Coronary artery (tissue), 2 donors: ENCODE measurements around the gene PHETA2.
"Not testable (repeated sequence)": the region's sequence is repeated elsewhere in the genome, so short reads cannot be mapped to it uniquely, and the experiment has no call there.

ENCODE experiments used
- DNase-seq: peaks from one replicate; pipeline ENCODE4 v3.0.0-alpha.2; 2017; ENCODE audit warnings: low spot score
- H3K27ac ChIP-seq, 2 donors: fragments of 200-600 bp; sonication (generic); one replicate each; pipeline ENCODE4 v1.5.1; 2016 to 2019
- H3K4me3 ChIP-seq: fragments of 200-600 bp; sonication (generic); 2 replicates; pipeline ENCODE4 v1.5.1; 2016; ENCODE audit warnings: mild to moderate bottlenecking, moderate library complexity
- TF ChIP-seq, protein P1 (sequence below): fragments of 200-600 bp; sonication (generic); IDR thresholded peaks from one replicate; pipeline ENCODE4 v1.5.1; 2019; ENCODE audit warnings: antibody characterized with exemption

The PHETA2 gene

DNA sequence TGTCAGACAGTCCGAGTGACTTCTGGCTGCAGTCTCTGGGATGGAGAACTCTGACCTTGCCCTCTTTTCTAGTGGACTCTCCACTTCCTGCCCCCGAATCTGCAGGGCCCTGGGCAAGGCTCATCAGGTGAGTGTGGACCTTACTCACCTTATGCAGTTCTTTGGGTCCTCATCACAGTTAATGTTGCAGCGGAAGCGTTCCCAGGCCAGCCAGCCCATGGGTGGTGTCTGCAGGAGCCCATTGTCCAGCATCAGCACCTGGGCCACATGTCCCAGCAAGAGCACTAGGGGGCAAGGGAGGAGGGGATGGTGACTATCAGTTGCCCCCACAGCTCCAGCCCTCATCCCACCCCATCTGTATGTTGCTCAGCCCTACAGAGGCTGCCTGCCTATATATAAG lies 5.8 kb upstream of the PHETA2 start:
- TF ChIP-seq, protein P1, sequence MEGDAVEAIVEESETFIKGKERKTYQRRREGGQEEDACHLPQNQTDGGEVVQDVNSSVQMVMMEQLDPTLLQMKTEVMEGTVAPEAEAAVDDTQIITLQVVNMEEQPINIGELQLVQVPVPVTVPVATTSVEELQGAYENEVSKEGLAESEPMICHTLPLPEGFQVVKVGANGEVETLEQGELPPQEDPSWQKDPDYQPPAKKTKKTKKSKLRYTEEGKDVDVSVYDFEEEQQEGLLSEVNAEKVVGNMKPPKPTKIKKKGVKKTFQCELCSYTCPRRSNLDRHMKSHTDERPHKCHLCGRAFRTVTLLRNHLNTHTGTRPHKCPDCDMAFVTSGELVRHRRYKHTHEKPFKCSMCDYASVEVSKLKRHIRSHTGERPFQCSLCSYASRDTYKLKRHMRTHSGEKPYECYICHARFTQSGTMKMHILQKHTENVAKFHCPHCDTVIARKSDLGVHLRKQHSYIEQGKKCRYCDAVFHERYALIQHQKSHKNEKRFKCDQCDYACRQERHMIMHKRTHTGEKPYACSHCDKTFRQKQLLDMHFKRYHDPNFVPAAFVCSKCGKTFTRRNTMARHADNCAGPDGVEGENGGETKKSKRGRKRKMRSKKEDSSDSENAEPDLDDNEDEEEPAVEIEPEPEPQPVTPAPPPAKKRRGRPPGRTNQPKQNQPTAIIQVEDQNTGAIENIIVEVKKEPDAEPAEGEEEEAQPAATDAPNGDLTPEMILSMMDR: no peak
- H3K4me3 ChIP-seq: no peak overlapping the region
- H3K27ac ChIP-seq: no peak overlapping the region
- DNase-seq: no peak

DNA sequence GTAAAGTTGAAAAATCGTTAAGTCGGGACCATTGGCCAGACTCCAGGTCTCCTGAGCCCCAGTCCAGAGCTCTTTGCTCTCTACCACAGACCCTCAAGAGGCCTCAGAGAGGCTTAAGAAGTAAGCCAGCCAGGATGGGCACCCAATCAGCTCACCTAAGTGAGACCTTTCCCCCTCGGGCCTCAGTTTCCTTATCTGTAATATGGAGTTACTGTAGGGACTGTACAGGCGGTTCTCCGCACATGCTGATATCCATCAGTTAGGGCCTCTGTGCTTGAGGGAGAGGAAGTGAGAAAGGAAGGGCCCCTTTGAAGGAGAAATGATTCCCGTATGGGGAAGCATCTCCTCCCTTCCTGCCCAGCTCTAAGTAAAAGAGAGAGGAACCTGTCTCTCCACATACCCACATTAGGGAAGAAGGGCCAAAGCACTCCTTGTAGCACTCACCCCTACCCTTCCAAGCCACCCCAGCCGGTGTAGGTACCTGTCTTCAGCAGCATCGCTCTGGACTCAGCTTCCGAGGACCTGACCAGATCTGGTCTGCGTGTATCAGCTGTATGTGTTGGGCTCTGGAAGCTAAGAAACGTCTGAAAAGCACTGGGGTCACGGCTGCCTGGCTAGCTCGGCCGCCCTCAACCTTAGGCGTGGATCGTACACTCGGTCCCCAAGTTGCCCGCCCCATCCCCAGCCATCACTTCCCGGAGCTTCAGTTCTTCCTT lies 4.1 kb upstream of the PHETA2 start:
- DNase-seq: no peak
- peak overlapping the region; percentile 70 for H3K4me3 ChIP-seq
- TF ChIP-seq, protein P1: no peak
- peak overlapping the region; percentile 80 to 83 for H3K27ac ChIP-seq

GRCh38 chr22:42070517-42071422 lies 3.3 kb upstream of the PHETA2 start, which contains the start of gene NAGA:
TSS of gene NAGA (minus strand) at chr22:42070812. CDS start at chr22:42070297, 515 bp downstream.
- Histone ChIP-seq H3K4me3 (peak within 1 kb of the TSS; percentile 70), H3K27ac (peak within 1 kb of the TSS; percentile 80 to 83)
- DNase-seq: peak; percentile 97
- TF ChIP-seq, protein P1: no peak

DNA sequence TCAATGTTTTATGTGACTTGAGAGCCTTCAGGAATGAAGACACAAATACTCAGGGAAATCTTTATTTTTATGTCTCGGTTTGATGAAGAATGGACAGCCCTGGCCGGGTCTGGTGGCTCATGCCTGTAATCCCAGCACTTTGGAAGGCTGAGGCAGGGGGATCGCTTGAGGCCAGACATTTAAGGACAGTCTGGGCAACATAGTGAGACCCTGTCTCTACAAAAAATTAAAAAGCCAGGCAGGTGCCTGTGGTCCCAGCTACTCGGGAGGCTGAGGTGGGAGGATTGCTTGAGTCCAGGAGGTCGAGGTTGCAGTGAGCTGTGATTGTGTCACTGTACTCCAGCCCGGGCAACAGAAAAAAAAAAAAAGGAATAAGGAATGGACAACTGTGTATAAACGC lies 2.5 kb upstream of the PHETA2 start:
- H3K27ac ChIP-seq: peak overlapping the region; percentile 80 to 83
- peak overlapping the region; percentile 70 for H3K4me3 ChIP-seq
- DNase-seq: not testable (repeated sequence)

GRCh38 chr22:42072606-42073330 lies 1.3 kb upstream of the PHETA2 start:
- TF ChIP-seq, protein P1: no peak
- DNase-seq: no peak
- no peak overlapping the region for H3K4me3 ChIP-seq
- no peak overlapping the region for H3K27ac ChIP-seq

- Histone ChIP-seq H3K4me3 (peak overlapping the region; percentile 78), H3K27ac (peak overlapping the region; percentile 89 to 97)
- no peak for DNase-seq
- TF ChIP-seq, protein P1: no peak
Observed at GRCh38 chr22:42073621-42074041, 417 bp upstream of the PHETA2 start.
